Measurements from ENCODE around the gene CDC7. TPM values are rescaled to one million over a fixed set of nuclear protein-coding genes. Genes with fewer than 3 reads are reported as not detected.

CDC7 gene
- total and polyA plus RNA-seq, 2 of the 13 experiments (the other 11 are each of a cell fraction or from before 2014, with no cell fraction given): 2.5 to 12.6 TPM

DNA sequence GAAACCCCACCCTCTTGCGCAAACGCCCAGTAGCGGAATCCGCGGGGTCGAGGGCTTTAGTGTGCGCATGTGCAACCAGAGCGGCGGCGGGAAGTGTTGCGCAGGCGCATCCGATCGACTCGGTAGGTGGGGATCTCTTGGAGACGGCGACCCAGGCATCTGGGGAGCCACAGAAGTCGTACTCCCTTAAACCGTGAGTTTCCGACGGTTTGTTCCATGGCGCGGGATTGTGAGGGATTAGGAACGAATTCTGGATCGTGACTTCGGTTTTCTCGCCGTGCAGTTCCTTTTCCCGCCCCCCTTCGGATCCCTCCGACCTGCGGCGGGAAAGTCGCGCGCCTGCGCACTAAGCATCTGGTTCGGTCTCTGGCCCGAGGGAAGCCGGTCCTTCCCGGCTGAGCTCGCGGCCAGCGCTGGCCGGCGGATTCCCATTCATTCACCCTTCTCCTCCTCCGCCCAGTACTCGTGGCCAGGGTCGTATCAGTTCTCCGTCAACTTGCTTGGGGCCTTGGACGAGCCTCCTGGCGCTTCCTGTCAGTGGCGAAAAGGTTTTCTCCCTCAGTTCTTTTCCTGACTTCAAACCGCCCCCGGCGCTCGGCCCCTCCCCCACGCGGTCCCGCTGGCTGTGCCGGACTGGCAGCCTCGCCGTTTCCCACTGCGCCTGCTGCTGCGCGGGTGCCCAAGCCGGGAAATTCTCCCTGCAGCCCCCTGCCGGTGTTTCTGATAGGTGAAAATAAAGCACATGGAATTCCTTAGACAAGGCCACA, at the start of gene CDC7 (continued):
- TF ChIP-seq ZNF501 (CRISPR knock-in tag; IDR thresholded peaks at IDR 0.05): peak; percentile 24; the same call in 1 of the 2 replicates
- peak; percentile 17; the same call in 1 of the 2 replicates for TF ChIP-seq HOXA5 (CRISPR knock-in tag; IDR thresholded peaks at IDR 0.05)
- no peak; the same call in 1 of the 2 replicates for TF ChIP-seq ZIK1 (CRISPR knock-in tag; IDR thresholded peaks at IDR 0.05; ENCODE audit: borderline replicate concordance, low read depth)
- peak; percentile 41; the same call in 1 of the 2 replicates for TF ChIP-seq ZNF317 (CRISPR knock-in tag; IDR thresholded peaks at IDR 0.05)
- TF ChIP-seq, protein P1, sequence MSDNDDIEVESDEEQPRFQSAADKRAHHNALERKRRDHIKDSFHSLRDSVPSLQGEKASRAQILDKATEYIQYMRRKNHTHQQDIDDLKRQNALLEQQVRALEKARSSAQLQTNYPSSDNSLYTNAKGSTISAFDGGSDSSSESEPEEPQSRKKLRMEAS (IDR thresholded peaks at IDR 0.05): peak; percentile 80
- TF ChIP-seq ZNF143 (CRISPR knock-in tag; IDR thresholded peaks at IDR 0.05): peak; percentile 5
- TF ChIP-seq U2AF2 (IDR thresholded peaks at IDR 0.05; ENCODE audit: low read depth, low read length): peak; percentile 39; the same call in 1 of the 2 replicates
- TF ChIP-seq, protein P2, sequence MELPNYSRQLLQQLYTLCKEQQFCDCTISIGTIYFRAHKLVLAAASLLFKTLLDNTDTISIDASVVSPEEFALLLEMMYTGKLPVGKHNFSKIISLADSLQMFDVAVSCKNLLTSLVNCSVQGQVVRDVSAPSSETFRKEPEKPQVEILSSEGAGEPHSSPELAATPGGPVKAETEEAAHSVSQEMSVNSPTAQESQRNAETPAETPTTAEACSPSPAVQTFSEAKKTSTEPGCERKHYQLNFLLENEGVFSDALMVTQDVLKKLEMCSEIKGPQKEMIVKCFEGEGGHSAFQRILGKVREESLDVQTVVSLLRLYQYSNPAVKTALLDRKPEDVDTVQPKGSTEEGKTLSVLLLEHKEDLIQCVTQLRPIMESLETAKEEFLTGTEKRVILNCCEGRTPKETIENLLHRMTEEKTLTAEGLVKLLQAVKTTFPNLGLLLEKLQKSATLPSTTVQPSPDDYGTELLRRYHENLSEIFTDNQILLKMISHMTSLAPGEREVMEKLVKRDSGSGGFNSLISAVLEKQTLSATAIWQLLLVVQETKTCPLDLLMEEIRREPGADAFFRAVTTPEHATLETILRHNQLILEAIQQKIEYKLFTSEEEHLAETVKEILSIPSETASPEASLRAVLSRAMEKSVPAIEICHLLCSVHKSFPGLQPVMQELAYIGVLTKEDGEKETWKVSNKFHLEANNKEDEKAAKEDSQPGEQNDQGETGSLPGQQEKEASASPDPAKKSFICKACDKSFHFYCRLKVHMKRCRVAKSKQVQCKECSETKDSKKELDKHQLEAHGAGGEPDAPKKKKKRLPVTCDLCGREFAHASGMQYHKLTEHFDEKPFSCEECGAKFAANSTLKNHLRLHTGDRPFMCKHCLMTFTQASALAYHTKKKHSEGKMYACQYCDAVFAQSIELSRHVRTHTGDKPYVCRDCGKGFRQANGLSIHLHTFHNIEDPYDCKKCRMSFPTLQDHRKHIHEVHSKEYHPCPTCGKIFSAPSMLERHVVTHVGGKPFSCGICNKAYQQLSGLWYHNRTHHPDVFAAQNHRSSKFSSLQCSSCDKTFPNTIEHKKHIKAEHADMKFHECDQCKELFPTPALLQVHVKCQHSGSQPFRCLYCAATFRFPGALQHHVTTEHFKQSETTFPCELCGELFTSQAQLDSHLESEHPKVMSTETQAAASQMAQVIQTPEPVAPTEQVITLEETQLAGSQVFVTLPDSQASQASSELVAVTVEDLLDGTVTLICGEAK (IDR thresholded peaks at IDR 0.05): no peak
- TF ChIP-seq, protein P2 (CRISPR knock-in tag; IDR thresholded peaks at IDR 0.05): peak; percentile 52
- TF ChIP-seq, protein P3, sequence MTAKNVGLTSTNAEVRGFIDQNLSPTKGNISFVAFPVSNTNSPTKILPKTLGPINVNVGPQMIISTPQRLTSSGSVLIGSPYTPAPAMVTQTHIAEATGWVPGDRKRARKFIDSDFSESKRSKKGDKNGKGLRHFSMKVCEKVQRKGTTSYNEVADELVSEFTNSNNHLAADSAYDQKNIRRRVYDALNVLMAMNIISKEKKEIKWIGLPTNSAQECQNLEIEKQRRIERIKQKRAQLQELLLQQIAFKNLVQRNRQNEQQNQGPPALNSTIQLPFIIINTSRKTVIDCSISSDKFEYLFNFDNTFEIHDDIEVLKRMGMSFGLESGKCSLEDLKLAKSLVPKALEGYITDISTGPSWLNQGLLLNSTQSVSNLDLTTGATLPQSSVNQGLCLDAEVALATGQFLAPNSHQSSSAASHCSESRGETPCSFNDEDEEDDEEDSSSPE (CRISPR knock-in tag; IDR thresholded peaks at IDR 0.05): peak; percentile 95
- TF ChIP-seq MAFK (conservative IDR thresholded peaks at IDR 0.05 in 1 of 2, IDR thresholded peaks at IDR 0.05 in 1 of 2; ENCODE audit: low read length in 2 of 2): no peak
- TF ChIP-seq, protein P4, sequence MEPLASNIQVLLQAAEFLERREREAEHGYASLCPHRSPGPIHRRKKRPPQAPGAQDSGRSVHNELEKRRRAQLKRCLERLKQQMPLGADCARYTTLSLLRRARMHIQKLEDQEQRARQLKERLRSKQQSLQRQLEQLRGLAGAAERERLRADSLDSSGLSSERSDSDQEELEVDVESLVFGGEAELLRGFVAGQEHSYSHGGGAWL (CRISPR knock-in tag; IDR thresholded peaks at IDR 0.05): peak; percentile 43; the same call in 1 of the 2 replicates
- TF ChIP-seq, protein P5, sequence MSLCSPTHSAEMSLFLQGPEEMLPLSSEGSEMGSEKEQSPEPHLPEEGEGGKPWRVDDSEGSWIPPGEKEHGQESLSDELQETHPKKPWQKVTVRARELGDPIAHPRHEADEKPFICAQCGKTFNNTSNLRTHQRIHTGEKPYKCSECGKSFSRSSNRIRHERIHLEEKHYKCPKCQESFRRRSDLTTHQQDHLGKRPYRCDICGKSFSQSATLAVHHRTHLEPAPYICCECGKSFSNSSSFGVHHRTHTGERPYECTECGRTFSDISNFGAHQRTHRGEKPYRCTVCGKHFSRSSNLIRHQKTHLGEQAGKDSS (CRISPR knock-in tag; IDR thresholded peaks at IDR 0.05; ENCODE audit: borderline replicate concordance, low read depth): peak; percentile 27; the same call in 1 of the 2 replicates
- TF ChIP-seq, protein P6, sequence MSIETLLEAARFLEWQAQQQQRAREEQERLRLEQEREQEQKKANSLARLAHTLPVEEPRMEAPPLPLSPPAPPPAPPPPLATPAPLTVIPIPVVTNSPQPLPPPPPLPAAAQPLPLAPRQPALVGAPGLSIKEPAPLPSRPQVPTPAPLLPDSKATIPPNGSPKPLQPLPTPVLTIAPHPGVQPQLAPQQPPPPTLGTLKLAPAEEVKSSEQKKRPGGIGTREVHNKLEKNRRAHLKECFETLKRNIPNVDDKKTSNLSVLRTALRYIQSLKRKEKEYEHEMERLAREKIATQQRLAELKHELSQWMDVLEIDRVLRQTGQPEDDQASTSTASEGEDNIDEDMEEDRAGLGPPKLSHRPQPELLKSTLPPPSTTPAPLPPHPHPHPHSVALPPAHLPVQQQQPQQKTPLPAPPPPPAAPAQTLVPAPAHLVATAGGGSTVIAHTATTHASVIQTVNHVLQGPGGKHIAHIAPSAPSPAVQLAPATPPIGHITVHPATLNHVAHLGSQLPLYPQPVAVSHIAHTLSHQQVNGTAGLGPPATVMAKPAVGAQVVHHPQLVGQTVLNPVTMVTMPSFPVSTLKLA (IDR thresholded peaks at IDR 0.05): no peak

Data from HepG2 (cell line).